ENCODE measurements around the gene KCNH8. TPM values are rescaled to one million over a fixed set of nuclear protein-coding genes. Genes with fewer than 3 reads are reported as not detected.
"Not testable (repeated sequence)": the region's sequence is repeated elsewhere in the genome, so short reads cannot be mapped to it uniquely, and the experiment has no call there.

Gene KCNH8
- total RNA-seq (2014; rRNA removed; shearing (Covaris generic)): not detected in 2 replicates
- 0.16 TPM in 1 of 2 replicates, not detected in the other for polyA plus RNA-seq (2015; cell fraction: cytosol; rRNA removed)
- polyA plus RNA-seq (2015; cell fraction: nucleus; rRNA removed): 0.41 and 0.48 TPM in 2 replicates

DNA sequence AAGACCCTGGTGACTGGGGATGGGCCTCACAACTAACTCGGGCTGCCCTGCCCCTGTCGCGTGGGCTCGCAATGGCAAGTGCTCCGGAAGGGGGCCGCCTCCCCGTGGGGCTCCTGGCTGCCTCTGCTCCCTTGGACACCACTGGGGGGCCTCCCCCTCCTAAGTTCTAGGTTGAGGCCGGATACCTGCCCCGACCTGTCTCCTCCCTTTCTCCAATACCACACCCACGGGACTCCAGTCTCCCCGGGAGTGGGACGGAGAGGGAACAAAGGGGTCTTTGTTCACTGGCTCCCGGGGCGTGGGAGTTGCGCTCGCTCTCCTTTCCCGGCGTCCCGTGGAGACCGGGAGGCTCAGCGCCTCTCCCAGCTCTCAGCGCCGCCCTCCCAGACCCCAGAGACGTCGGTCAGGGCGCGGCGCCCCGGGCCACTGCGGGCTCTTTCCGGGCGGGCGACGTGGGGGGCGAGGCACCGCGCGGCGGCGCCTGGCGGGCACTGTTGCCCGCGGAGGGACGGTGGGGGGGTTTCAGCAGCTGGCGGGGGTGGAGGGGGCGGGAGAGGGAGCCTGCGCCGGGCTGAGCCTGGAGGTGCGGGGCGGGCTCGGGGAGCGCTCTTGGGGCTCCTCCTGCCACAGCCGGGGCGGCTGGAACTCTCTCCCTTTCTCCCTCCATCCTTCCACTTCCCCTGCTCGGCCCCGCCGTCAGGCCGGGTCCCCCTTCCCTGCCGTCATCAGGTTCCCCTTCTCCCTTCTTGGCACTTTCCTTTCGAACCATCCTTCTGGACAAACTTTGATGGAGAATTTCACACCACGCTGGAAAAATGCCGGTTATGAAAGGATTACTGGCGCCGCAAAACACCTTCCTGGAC lies at the start of gene KCNH8:
Gene KCNH8 (plus strand): TSS at position 606 of the 863 bp plus-strand sequence. CDS start 210 bp downstream, at position 816.
- DNase-seq (ENCODE audit: low read depth): no peak

DNA sequence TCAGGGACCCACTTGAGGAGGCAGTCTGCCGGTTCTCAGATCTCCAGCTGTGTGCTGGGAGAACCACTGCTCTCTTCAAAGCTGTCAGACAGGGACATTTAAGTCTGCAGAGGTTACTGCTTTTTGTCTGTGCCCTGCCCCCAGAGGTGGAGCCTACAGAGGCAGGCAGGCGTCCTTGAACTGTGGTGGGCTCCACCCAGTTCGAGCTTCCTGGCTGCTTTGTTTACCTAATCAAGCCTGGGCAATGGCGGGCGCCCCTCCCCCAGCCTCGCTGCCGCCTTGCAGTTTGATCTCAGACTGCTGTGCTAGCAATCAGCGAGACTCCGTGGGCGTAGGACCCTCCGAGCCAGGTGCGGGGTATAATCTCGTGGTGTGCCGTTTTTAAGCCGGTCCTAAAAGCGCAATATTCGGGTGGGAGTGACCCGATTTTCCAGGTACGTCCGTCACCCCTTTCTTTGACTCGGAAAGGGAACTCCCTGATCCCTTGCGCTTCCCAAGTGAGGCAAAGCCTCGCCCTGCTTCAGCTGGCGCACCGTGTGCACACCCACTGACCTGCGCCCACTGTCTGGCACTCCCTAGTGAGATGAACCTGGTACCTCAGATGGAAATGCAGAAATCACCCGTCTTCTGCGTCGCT lies 45.5 kb upstream of the KCNH8 start:
- DNase-seq (ENCODE audit: low read depth): not testable (repeated sequence)

DNA sequence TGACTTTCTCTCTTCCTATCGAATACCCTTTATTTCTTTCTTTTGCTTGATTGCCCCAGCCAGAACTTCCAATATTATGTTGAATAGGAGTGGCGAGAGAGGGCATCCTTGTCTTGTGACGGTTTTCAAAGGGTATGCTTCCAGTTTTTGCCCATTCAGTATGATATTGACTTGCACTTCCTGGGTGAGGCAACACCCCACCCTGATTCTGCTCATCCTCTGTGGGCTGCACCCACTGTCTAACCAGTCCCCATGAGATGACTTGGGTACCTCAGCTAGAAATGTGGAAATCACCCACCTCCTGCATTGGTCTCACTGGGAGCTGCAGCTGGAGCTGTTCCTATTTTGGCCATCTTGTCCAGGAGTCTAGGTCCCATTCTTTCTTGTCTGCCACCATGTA lies 44.8 kb upstream of the KCNH8 start:
- DNase-seq (ENCODE audit: low read depth): no peak

DNA sequence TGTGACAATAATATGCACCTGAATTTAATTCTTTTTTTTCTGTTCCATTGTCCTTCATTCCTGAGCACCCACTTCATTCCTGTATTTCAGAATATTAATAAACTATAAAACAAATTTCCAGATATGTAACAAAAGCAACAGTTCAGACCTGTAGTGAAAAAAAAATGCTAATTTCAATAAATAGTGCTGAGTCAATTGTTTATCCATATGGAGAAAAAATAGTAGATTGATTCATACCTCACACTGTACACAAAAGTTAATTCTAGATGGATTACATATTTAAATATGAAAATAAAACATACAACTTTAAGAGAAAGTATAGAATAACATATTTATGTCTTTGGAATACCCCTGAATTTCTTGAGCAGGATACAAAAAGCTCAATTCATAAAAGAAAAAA lies 43.9 kb upstream of the KCNH8 start:
- DNase-seq (ENCODE audit: low read depth): no peak

DNA sequence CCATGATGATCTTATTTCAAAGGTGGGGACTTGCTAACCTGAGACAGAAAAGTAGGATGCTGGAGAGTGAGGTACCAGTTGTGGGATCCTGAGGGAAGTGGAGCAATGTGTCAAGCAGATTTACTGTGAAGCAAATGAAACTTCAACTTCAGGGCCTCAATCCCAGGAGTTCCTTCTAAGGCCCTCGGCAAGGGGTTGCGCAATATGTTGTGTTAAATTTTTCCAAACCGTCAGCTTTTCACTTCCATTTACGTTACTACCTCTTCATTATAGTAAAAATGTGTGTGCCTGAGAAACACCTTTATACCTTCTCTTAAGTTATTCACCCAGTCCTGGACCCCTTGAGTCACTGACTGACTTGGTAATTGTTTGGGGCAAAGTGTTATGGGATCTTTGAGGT lies 42.5 kb upstream of the KCNH8 start:
- no peak for DNase-seq (ENCODE audit: low read depth)

DNA sequence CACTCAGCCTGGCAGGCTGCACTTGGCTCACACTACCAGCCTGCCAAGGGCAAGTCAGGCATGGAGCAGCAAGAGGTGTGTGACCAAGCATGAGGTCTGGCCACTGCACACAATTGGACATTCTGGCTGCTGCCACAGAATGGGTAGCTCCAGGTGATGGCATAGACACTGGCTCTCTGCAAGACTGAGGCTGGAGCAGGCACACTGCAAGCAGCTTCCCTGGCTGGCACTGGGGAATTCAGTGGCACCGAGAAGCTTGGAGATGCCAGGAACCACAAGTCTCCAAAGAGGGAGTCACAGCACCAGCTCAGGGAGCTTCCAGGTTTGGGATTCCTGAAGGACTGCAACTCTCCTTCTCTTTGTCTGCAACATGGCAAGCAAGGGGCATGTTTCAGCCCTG lies 42.0 kb upstream of the KCNH8 start:
- DNase-seq (ENCODE audit: low read depth): no peak

DNA sequence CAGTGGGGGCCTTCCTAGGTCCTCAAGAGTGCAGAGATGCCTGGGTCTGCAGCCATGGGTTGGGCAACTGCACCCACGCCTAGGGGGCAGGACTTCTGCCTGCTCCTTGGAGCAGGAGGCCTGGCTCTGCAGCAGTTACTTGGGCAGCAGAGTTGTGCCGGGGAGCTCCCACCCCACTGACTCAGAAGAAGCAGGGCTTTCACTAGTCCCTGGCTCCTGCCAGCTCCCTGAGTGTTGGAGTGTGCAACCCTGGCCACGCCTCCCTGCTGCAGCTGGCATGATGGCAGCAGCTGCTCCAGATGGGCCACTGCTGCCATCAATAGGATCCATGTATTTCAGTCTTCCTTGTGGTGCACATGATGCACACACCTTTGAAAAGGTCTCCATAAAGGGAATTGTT lies 40.6 kb upstream of the KCNH8 start:
- DNase-seq (ENCODE audit: low read depth): peak; percentile 1

DNA sequence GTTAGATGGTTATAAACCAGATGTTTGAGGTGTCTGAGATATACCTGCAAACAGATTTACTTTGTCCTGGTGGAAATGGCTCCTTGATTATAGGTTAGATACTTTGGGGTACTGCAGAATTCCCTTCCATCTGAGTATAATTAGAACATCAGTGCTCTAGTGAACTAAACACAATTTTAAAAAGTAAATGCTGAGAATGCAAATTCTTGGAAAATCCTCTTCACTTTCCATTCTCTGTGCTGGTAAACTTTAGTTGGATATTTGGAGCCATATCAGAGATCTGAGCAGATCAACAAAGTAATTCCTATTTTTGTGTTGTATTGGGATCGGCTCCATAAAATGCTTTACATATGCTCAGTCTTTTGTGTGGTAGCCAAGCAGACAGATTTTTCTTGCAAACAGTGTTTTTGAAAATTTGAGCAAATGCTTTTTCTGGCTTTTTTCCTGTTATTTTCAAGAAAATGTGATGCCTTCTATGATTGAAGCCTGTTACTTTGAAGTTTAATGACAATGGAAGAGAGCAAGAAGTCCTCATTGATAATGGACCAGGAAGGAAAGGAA lies 37.9 kb upstream of the KCNH8 start:
- no peak for DNase-seq (ENCODE audit: low read depth)

DNA sequence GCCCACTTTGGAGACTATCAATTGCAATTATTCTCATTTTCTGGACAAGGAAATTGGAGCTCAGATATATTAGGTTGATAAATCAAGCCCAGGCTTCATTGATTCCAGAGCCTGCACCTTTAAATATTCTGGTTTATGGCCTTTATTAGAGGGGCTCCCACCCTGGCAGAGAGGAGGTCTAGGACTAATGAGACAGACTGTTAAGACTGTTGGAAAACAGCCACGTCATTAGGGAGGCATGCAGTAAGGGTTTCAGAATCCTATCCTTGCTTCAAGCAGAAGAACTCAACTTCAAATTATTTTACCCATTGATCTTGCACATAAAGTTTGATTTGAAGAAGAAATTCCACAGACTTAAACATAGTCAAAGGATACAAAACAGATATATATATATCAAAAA lies 33.8 kb upstream of the KCNH8 start:
- DNase-seq (ENCODE audit: low read depth): no peak

DNA sequence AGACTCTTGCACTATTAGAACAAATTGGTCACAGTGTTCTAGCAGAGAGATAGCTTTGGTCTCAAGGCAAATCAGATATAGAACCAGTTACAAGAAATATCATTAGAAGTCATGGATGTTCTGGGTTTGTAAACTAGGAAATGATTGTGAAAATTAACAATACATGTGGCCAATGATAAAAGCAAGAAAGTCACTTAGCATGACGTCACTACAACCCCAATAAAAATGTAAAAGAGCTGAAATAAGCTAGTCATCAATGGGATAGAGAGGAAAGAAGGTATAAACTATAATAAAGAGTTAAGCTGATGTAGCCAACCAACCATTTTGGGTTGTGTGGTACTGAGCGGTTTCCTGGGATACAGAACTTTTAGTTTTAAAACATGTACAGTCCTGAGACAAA lies 32.1 kb upstream of the KCNH8 start:
- no peak for DNase-seq (ENCODE audit: low read depth)

DNA sequence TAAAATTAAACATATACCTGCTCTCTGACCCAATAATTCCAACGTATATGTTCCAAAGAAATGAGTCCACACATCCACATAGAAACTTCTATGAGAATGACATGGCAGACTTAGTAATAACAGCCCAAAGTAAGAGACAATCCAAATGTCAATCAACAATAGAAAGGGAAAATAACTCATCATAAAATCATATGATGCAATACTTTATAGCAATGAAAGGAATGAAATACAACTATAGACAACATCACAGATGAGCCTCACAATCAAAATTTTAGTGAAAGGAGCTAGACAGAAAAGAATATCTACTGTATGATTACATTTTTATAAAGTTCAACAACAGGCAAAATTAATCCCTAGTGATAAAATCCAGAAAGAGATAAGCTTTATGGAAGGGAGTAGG lies 23.6 kb upstream of the KCNH8 start:
- no peak for DNase-seq (ENCODE audit: low read depth)

DNA sequence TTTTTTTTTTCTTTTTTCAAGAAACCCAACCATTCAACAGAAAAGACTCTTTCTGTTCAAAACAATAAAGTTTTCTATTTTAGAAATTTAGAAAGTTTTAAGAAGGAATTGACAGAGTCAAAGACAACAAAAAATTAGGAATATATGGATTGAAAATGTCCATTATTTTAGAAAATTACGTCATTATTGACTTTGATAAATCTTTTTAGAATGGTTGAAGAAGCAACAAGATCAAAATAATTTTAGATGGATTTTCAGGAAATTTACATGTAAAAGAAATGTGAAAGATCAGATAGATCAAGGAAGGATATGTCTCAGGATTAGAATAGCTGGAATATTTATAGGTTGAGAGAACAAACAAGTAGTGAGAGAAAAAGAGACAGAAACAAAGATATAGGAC lies 8.4 kb upstream of the KCNH8 start:
- no peak for DNase-seq (ENCODE audit: low read depth)

DNA sequence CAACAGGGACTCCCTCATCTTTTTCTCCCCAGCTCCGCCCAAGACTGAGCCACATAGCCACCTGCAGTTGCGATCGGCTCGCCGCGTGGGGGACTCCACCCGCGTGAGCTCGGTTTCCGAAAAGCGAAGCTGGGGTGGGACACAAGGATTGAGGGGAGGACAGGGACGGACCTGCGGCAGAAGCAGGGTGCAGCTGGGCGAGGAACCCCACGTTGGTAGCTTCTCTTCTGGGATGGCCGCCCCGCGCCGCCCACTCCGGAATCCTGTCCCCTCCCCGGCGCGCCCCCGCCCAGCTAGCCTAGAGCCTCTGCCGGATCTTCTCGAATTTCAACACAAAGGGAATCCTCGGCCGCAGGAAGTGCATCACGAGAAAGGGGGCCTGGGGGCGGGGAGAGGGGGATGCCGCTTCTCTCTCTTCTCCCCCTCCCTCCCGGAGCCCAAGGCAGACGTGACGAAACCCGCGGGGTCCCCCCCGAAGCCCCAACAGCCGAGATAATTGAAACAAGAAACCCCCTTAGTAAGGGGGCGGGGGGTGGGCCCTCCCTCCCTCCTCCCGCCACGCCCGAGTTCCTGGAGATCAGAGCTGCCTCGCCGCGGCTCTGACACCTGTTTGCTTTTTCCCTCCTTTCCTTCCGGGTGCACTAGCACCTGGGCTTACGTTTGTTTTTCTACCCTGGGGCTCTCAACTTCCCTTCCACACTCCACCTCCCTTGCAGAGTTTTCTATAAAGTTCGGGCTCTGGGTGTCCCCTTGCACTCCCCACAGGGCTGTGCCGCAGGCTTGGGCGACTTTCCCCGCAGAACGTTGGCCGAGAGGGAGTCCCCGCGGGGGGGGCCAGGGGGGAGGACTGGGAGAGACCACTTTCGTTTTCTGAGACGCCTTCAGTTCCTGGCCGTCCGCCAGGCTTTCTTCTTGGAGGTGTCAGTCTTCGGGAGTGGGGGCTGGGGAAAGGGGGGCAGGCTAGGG lies 1.3 kb upstream of the KCNH8 start:
- peak; percentile 54 for DNase-seq (ENCODE audit: low read depth)

DNA sequence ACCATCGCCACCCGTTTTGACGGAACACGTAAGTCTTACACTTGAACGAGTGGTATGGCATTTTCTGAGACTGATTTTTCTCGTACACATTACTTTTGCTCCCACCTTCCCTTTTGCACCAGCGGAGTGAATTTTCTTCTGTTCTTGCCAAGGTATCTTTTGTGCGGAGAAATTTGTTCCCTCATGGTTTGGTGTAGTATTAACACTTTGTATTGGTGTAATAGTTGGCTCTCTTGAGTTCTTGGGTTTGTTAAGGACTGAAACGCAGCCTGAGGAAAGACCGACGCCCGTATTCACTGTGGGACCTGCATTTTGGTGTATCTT lies 420 bp downstream of the KCNH8 start:
- DNase-seq (ENCODE audit: low read depth): no peak

DNA sequence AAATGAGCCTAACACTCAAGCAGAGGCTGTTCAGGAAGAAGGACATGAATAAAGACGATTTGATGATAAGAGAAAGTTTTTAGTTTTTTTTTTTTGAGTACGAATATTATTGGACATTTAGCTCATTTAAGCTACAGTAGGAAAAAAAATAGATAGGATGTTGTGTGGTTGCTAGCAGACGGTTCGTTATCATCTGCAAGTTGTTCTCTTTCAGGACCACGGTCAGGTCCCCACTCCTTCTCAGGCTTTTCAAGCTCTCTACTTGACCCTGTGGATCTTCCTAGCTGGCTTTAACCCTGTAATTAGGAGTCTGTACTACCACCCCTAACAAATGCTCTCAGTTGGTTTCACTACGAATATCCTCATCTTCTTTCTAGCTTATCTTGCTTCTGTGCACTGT lies 1.1 kb downstream of the KCNH8 start:
- peak; percentile 32 for DNase-seq (ENCODE audit: low read depth)

DNA sequence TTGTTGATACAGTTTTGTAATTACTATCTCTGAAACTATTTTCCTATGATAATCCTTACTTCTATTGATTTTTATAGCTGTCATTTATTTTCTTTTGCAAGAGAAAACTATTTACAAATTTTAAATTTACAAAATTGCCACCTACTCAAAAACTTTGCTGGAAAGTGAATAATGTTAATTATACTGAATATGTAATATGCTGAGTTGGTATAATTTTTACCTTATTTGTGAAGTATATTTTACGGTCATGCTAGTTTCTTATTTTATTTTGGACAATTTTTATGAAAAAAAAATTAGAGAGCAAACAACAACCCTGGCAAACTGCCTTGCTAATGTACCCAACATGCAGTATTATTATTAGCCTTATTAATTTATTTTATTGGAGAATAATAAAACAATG lies 2.9 kb downstream of the KCNH8 start:
- DNase-seq (ENCODE audit: low read depth): no peak

DNA sequence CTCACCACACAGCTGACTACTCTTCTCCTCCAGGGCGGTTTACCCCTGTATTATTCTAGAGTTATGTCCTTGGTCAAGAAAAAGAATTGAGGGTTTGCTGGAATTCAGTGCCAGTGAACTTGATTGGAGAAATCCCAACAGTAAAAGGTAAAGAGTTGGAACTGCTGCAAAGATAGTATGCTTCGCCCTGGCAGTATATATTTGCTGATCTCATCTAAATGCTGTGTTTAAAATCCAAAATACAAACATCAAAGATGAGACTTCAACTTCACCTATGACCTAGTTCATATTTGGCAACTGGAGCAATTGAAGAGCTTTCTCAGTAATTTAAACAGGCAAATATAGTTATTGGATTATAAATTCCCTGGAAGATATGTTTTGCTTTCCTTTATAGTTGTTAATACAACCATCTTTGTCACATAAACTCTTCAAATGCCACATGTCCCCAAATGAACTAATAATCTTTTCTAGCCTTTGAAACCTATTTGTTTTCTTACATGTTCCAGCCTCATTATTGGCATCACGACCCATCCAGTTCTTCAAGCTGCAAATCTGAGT lies 6.5 kb downstream of the KCNH8 start:
- DNase-seq (ENCODE audit: low read depth): no peak

DNA sequence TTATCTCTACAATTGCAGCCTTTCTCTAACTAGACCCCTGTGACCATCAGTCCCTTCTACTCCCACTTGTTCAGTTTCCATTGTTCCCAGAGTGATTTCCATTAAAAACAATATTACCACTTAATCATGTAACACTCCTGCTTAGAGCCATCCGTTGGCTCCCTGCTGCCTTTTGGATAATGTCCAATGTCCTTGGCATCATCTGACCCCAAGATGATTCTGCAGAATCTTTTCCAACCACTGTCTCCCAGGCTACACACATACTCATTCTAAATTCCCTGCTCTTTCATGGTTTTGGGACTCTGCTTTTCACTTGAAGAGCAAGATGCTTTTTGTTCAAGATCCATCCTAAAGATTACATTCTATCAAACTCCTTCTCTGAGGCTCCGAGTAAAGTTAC lies 7.1 kb downstream of the KCNH8 start:
- no peak for DNase-seq (ENCODE audit: low read depth)

DNA sequence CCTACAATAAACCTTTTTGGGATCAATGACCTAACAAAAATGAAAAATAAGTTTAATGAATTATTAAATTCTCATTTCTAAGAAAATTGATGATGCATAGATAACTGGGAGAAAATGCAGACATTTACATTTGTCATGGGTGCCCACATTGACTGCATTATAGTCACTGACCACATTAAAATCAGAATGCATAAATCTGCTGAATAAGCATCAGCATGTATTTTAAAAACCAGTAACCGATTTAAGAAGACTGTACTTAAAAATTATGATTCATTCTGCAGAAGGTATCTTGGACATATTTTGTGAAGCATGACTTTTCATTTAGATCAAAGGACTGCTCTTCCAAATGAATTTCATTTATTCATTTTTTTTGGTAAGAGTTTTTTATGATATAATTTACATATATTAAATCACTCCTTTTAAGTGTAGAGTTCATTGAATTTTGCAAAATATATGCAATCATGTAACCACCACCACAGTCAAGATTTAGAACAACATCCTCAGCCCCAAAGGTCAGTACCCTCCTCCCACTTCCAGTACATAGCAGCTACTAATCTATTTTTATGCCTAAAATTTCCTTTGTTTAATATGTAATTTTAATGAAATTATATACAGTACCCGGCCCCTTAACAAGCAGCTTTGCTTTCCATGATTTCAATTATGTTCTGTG lies 11.8 kb downstream of the KCNH8 start:
- no peak for DNase-seq (ENCODE audit: low read depth)

DNA sequence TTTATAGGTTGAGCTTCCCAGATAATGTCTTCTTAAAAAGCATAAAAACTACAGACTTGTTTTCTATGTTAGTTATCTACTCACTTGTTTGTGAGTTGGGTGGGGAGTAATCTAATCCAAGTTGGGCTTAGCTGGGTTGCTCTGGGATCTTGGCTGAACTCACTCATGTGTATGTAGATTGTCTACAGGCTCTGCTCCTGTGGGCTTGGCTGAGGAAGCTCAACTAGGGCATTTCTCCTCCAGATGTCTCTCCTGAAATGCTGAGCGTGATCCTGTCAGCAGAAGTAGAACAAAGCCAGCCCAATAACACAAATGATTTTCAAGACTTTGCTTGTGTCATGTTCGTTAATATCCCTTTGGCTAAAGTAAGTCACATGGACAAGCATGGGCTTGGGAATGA lies 17.3 kb downstream of the KCNH8 start:
- no peak for DNase-seq (ENCODE audit: low read depth)

All from HT1080 (cell line).